ENCODE measurements around the gene CC2D1B. TPM values are rescaled to one million over a fixed set of nuclear protein-coding genes. Genes with fewer than 3 reads are reported as not detected.
A peak's percentile ranks its signal among the peaks of the same experiment; 100 is the strongest.

The CC2D1B gene
- total RNA-seq, 1 donor from 2014 or later, result 43.1 TPM

- Mint-ChIP-seq H3K4me3 (ENCODE audit: unreplicated experiment) (peak overlapping the region; percentile 79), H3K27me3 (ENCODE audit: unreplicated experiment) (peaks cover 8% of the 10 kb centered on the region), H3K9me3 (ENCODE audit: unreplicated experiment) (no peaks in the 10 kb centered on the region), H3K27ac (ENCODE audit: unreplicated experiment) (peak overlapping the region; percentile 30), H3K4me1 (ENCODE audit: unreplicated experiment) (peaks cover 39% of the 10 kb centered on the region), H3K36me3 (ENCODE audit: low read depth, unreplicated experiment) (peaks cover 54% of the 10 kb centered on the region)
- TF ChIP-seq, protein P1, sequence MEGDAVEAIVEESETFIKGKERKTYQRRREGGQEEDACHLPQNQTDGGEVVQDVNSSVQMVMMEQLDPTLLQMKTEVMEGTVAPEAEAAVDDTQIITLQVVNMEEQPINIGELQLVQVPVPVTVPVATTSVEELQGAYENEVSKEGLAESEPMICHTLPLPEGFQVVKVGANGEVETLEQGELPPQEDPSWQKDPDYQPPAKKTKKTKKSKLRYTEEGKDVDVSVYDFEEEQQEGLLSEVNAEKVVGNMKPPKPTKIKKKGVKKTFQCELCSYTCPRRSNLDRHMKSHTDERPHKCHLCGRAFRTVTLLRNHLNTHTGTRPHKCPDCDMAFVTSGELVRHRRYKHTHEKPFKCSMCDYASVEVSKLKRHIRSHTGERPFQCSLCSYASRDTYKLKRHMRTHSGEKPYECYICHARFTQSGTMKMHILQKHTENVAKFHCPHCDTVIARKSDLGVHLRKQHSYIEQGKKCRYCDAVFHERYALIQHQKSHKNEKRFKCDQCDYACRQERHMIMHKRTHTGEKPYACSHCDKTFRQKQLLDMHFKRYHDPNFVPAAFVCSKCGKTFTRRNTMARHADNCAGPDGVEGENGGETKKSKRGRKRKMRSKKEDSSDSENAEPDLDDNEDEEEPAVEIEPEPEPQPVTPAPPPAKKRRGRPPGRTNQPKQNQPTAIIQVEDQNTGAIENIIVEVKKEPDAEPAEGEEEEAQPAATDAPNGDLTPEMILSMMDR (IDR thresholded peaks at IDR 0.05; ENCODE audit: unreplicated experiment), result no peak
- DNase-seq (ENCODE audit: low spot score), result no peak
Measured at GRCh38 chr1:52355847-52356505, 10.0 kb downstream of the CC2D1B start.

DNA sequence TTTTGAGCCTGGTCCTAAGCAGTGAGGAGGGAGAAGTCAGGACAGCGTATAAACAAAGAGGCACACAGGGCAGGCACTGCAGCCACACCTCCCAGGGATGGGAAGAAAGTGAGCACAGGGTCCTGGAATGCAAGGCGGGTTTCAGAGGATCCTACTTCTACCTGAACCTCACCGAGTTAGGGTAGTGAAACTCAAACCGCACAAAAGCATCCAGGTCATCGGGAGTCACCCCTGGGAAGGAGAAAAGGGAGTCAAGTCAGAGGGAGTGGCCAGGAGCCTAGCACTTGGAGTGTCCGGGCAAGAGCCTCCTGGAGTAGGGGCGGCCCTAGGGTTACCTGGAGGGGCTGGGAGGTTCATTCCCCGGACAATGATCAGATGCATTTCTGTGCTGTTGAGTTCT, 10.6 kb downstream of the CC2D1B start:
- TF ChIP-seq, protein P1 (IDR thresholded peaks at IDR 0.05; ENCODE audit: unreplicated experiment), result no peak
- H3K4me1 Mint-ChIP-seq (ENCODE audit: unreplicated experiment), result peaks cover 41% of the 10 kb centered on the region
- H3K27me3 Mint-ChIP-seq (ENCODE audit: unreplicated experiment), result peaks cover 6% of the 10 kb centered on the region
- DNase-seq (ENCODE audit: low spot score), result no peak
- peak overlapping the region; percentile 35 for H3K4me3 Mint-ChIP-seq (ENCODE audit: unreplicated experiment)
- H3K36me3 Mint-ChIP-seq (ENCODE audit: low read depth, unreplicated experiment), result peaks cover 52% of the 10 kb centered on the region
- H3K9me3 Mint-ChIP-seq (ENCODE audit: unreplicated experiment), result no peaks in the 10 kb centered on the region
- H3K27ac Mint-ChIP-seq (ENCODE audit: unreplicated experiment), result peak overlapping the region; percentile 30

DNA sequence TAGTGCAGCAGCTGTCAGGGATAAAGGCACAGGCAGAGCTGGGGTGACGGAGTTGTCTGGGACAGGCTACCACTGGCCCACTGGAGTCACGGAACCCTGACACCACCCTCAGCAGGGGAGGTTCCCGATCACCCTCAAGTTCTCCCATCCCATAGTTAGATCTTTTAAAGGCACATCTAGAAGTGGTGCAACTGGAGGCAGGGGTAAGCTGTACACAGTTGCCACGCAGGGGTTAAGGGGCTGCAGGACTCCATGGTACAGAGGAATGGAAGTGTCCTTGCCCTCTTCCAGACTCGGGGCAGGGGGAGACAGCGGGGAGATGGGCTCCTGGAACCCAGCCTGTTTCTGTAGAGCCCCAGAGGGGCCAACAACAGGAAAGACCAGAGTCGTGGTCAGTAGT, 13.3 kb downstream of the CC2D1B start:
- no peaks in the 10 kb centered on the region for H3K9me3 Mint-ChIP-seq (ENCODE audit: unreplicated experiment)
- peak overlapping the region; percentile 73 for H3K4me3 Mint-ChIP-seq (ENCODE audit: unreplicated experiment)
- peak overlapping the region; percentile 88 for H3K27ac Mint-ChIP-seq (ENCODE audit: unreplicated experiment)
- TF ChIP-seq, protein P1 (IDR thresholded peaks at IDR 0.05; ENCODE audit: unreplicated experiment), result no peak
- peaks cover 3% of the 10 kb centered on the region for H3K27me3 Mint-ChIP-seq (ENCODE audit: unreplicated experiment)
- H3K4me1 Mint-ChIP-seq (ENCODE audit: unreplicated experiment), result peaks cover 51% of the 10 kb centered on the region
- DNase-seq (ENCODE audit: low spot score), result no peak
- peaks cover 41% of the 10 kb centered on the region for H3K36me3 Mint-ChIP-seq (ENCODE audit: low read depth, unreplicated experiment)

GRCh38 chr1:52348704-52349300, 17.2 kb downstream of the CC2D1B start:
- H3K4me3 Mint-ChIP-seq (ENCODE audit: unreplicated experiment), result no peak overlapping the region
- DNase-seq (ENCODE audit: low spot score), result peak; percentile 50
- TF ChIP-seq, protein P1 (IDR thresholded peaks at IDR 0.05; ENCODE audit: unreplicated experiment), result no peak
- peak overlapping the region; percentile 77 for H3K27ac Mint-ChIP-seq (ENCODE audit: unreplicated experiment)
- H3K4me1 Mint-ChIP-seq (ENCODE audit: unreplicated experiment), result peaks cover 25% of the 10 kb centered on the region
- peaks cover 16% of the 10 kb centered on the region for H3K36me3 Mint-ChIP-seq (ENCODE audit: low read depth, unreplicated experiment)
- H3K27me3 Mint-ChIP-seq (ENCODE audit: unreplicated experiment), result no peaks in the 10 kb centered on the region
- H3K9me3 Mint-ChIP-seq (ENCODE audit: unreplicated experiment), result no peaks in the 10 kb centered on the region

GRCh38 chr1:52346653-52347052, 19.4 kb downstream of the CC2D1B start:
- TF ChIP-seq, protein P1 (IDR thresholded peaks at IDR 0.05; ENCODE audit: unreplicated experiment), result no peak
- Mint-ChIP-seq H3K36me3 (ENCODE audit: low read depth, unreplicated experiment) (peaks cover 5% of the 10 kb centered on the region), H3K9me3 (ENCODE audit: unreplicated experiment) (no peaks in the 10 kb centered on the region), H3K27me3 (ENCODE audit: unreplicated experiment) (no peaks in the 10 kb centered on the region), H3K27ac (ENCODE audit: unreplicated experiment) (no peak overlapping the region), H3K4me3 (ENCODE audit: unreplicated experiment) (no peak overlapping the region), H3K4me1 (ENCODE audit: unreplicated experiment) (peaks cover 12% of the 10 kb centered on the region)
- DNase-seq (ENCODE audit: low spot score), result no peak
